GM23338 (cell line): ENCODE results near the gene MYD88. TPM values are rescaled to one million over a fixed set of nuclear protein-coding genes. Genes with fewer than 3 reads are reported as not detected.
A peak's percentile ranks its signal among the peaks of the same experiment; 100 is the strongest.

Experiments
- ATAC-seq: fragments of 200-7000 bp; cut with Tn5 transposase; 3 replicates; pipeline ENCODE4 v1.9.1; 2020
- DNase-seq: peaks from one replicate; pipeline ENCODE4 v3.0.0-alpha.2; 2015; ENCODE audit warnings: low spot score
- H2AFZ ChIP-seq: fragments of 200-600 bp; sonication (generic); 2 replicates; pipeline ENCODE4 v1.8.0; 2016; ENCODE audit warnings: antibody characterized with exemption, mild to moderate bottlenecking, moderate library complexity
- H3F3A ChIP-seq: fragments of 200-600 bp; sonication (generic); replicated peaks from 2 replicates; pipeline ENCODE4 v1.8.0; 2017; ENCODE audit warnings: antibody characterized with exemption, mixed run types, low read depth
- H3K27ac ChIP-seq: fragments of 200-600 bp; sonication (generic); 2 replicates; pipeline ENCODE4 v1.6.1; 2016; ENCODE audit warnings: low read depth
- H3K27me3 ChIP-seq: fragments of 200-600 bp; sonication (generic); 2 replicates; pipeline ENCODE4 v1.8.0; 2016; ENCODE audit warnings: mild to moderate bottlenecking, mixed run types, moderate library complexity; ENCODE audit not compliant: insufficient read depth
- H3K36me3 ChIP-seq: fragments of 200-600 bp; sonication (generic); 2 replicates; pipeline ENCODE4 v1.8.0; 2016; ENCODE audit warnings: mild to moderate bottlenecking; ENCODE audit not compliant: insufficient read depth
- H3K4me1 ChIP-seq: fragments of 200-600 bp; sonication (generic); 2 replicates; pipeline ENCODE4 v1.8.0; 2016; ENCODE audit warnings: mild to moderate bottlenecking, moderate library complexity; ENCODE audit not compliant: insufficient read depth
- H3K4me2 ChIP-seq: fragments of 200-600 bp; sonication (generic); 2 replicates; pipeline ENCODE4 v1.7.1; 2017; ENCODE audit warnings: mixed run types
- H3K4me3 ChIP-seq: fragments of 200-600 bp; sonication (generic); 2 replicates; pipeline ENCODE4 v1.6.1; 2016; ENCODE audit warnings: mixed run types
- H3K79me2 ChIP-seq: fragments of 200-600 bp; sonication (generic); replicated peaks from 2 replicates; pipeline ENCODE4 v1.8.0; 2017; ENCODE audit warnings: mild to moderate bottlenecking; ENCODE audit not compliant: insufficient read depth
- H3K9me2 ChIP-seq: fragments of 200-600 bp; sonication (generic); 2 replicates; pipeline ENCODE4 v1.8.0; 2017; ENCODE audit not compliant: insufficient read depth
- H4K20me1 ChIP-seq: fragments of 200-600 bp; sonication (generic); replicated peaks from 2 replicates; pipeline ENCODE4 v1.8.0; 2017; ENCODE audit warnings: mild to moderate bottlenecking; ENCODE audit not compliant: insufficient read depth
- H3K27ac Mint-ChIP-seq: 2 replicates; pipeline ENCODE4 v1.8.0; 2020; ENCODE audit warnings: inconsistent platforms, mild to moderate bottlenecking, moderate library complexity, mixed read lengths
- H3K27me3 Mint-ChIP-seq: 3 replicates; pipeline ENCODE4 v1.8.0; 2022; ENCODE audit warnings: low read depth, mild to moderate bottlenecking, moderate library complexity, mixed read lengths, inconsistent platforms; ENCODE audit not compliant: insufficient read depth, poor library complexity
- H3K36me3 Mint-ChIP-seq: 3 replicates; pipeline ENCODE4 v1.8.0; 2021; ENCODE audit warnings: low read depth, mild to moderate bottlenecking, inconsistent platforms, moderate library complexity, mixed read lengths
- H3K4me1 Mint-ChIP-seq: 3 replicates; pipeline ENCODE4 v1.8.0; 2020; ENCODE audit warnings: mild to moderate bottlenecking, inconsistent platforms, mixed read lengths
- H3K4me3 Mint-ChIP-seq: 3 replicates; pipeline ENCODE4 v1.8.0; 2021; ENCODE audit warnings: moderate library complexity, mild to moderate bottlenecking, inconsistent platforms, mixed read lengths
- H3K9me3 Mint-ChIP-seq: 3 replicates; pipeline ENCODE4 v1.8.0; 2020; ENCODE audit warnings: moderate library complexity, mild to moderate bottlenecking, inconsistent platforms, mixed read lengths
- CREB1 ChIP-seq: fragments of 250-450 bp; sonication (Bioruptor Pico); IDR thresholded peaks from 2 replicates; pipeline ENCODE4 v1.5.0; 2020; ENCODE audit warnings: low read depth, mild to moderate bottlenecking, moderate library complexity
- POLR2AphosphoS5 ChIP-seq: IDR thresholded peaks from 2 replicates; pipeline ENCODE4 v1.6.1; 2016; ENCODE audit warnings: antibody characterized with exemption, low read depth
- STAT1 ChIP-seq: IDR thresholded peaks from one replicate; pipeline ENCODE4 v1.6.1; 2016; ENCODE audit warnings: antibody characterized with exemption; ENCODE audit not compliant: unreplicated experiment
- polyA plus RNA-seq: library from polyadenylated mRNA; unstranded; fragments of >200 nt; fragmentation: Nextera tagmentation; extraction: Ambion mirVana; gene quantifications from 2 replicates; pipeline ENCODE4 v1.2.1, GENCODE V29; 2016
- total RNA-seq: library from RNA; depleted of rRNA; stranded (reverse); fragments of >200 nt; shearing (Covaris generic); gene quantifications from 2 replicates; pipeline ENCODE4 v1.2.3, GENCODE V29; 2014
- TF ChIP-seq, protein P1 (sequence below), 2 experiments: fragments of 200-600 bp in 1 of 2; sonication (generic) in 1 of 2; conservative IDR thresholded peaks; 2 replicates each; pipeline versions ENCODE4 v1.5.1 to v1.6.1; 2016 to 2017; ENCODE audit warnings: antibody characterized with exemption in 2 of 2, low read depth in 2 of 2, mild to moderate bottlenecking in 2 of 2, moderate library complexity in 1 of 2

Gene MYD88
- total and polyA plus RNA-seq, 2 experiments from 2014 or later, result 15.5 to 26.0 TPM

GRCh38 chr3:38117163-38117716 lies 21.2 kb upstream of the MYD88 start:
- Histone ChIP-seq H3K27me3 (no peaks in the 10 kb centered on the region), H3K4me3 (no peak overlapping the region), H2AFZ (no peak overlapping the region), H3K4me1 (no peaks in the 10 kb centered on the region), H4K20me1 (no peaks in the 10 kb centered on the region; the same call in 1 of the 2 replicates), H3K79me2 (no peaks in the 10 kb centered on the region), H3F3A (no peaks in the 10 kb centered on the region), H3K36me3 (no peaks in the 10 kb centered on the region), H3K9me2 (no peaks in the 10 kb centered on the region), H3K4me2 (no peak overlapping the region), H3K27ac (no peak overlapping the region)
- Mint-ChIP-seq H3K27ac (no peak overlapping the region), H3K36me3 (peaks cover 11% of the 10 kb centered on the region; the same call in 2 of the 3 replicates), H3K27me3 (peaks cover 22% of the 10 kb centered on the region), H3K9me3 (no peaks in the 10 kb centered on the region; the same call in 2 of the 3 replicates), H3K4me1 (no peaks in the 10 kb centered on the region), H3K4me3 (no peak overlapping the region)
- DNase-seq (no peak), ATAC-seq (peak; percentile 23)
- TF ChIP-seq, protein P1, sequence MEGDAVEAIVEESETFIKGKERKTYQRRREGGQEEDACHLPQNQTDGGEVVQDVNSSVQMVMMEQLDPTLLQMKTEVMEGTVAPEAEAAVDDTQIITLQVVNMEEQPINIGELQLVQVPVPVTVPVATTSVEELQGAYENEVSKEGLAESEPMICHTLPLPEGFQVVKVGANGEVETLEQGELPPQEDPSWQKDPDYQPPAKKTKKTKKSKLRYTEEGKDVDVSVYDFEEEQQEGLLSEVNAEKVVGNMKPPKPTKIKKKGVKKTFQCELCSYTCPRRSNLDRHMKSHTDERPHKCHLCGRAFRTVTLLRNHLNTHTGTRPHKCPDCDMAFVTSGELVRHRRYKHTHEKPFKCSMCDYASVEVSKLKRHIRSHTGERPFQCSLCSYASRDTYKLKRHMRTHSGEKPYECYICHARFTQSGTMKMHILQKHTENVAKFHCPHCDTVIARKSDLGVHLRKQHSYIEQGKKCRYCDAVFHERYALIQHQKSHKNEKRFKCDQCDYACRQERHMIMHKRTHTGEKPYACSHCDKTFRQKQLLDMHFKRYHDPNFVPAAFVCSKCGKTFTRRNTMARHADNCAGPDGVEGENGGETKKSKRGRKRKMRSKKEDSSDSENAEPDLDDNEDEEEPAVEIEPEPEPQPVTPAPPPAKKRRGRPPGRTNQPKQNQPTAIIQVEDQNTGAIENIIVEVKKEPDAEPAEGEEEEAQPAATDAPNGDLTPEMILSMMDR (conservative IDR thresholded peaks at IDR 0.05; ENCODE audit: low read depth in 2 of 2), result peak in 1 of 2 experiments; percentile 37; a peak in 2 of 4 replicates
- no peak for TF ChIP-seq STAT1

DNA sequence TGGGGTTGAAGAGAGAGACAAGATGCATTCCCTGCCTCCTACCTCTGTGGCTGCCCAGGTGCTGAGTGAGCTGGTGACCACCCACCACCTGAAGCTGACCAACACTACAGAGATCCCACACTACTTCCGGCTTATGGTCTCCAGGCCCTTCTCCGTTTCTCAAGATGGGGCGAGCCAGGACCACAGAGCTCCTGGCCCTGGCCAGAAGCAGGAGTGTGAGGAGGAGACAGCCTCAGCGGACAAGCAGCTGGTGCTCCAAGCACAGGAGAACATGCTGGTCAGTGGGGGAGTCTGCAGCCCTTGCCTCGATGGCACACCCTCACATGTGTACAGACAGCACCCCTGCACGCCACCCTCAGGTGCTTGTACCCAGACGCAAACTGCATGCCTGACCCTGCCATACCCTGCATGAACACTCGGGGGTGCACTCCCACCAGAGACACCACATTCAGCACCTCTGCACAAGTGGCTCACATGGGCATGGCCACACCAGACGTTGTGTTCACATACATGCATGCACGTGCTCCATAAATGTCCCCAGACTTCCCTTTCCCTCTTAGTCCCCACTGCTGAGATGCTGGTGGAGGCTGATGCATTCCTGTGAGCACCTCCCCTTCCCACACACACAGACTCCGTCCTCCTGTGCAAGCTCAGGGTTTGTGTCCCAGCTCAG lies 20.6 kb upstream of the MYD88 start:
- H4K20me1 ChIP-seq, result no peaks in the 10 kb centered on the region; the same call in 1 of the 2 replicates
- H3K27ac ChIP-seq, result no peak overlapping the region
- no peaks in the 10 kb centered on the region for H3K79me2 ChIP-seq
- H3K27me3 Mint-ChIP-seq, result peaks cover 22% of the 10 kb centered on the region
- TF ChIP-seq, protein P1 (conservative IDR thresholded peaks at IDR 0.05; ENCODE audit: low read depth in 2 of 2), result peak; percentile 63 to 95
- TF ChIP-seq STAT1 (no peak), POLR2AphosphoS5 (peak; percentile 23; the same call in 1 of the 2 replicates), CREB1 (no peak)
- no peaks in the 10 kb centered on the region for H3K27me3 ChIP-seq
- H3K4me1 ChIP-seq, result no peaks in the 10 kb centered on the region
- no peaks in the 10 kb centered on the region for H3K4me1 Mint-ChIP-seq
- H3K9me2 ChIP-seq, result no peaks in the 10 kb centered on the region
- no peak overlapping the region for H2AFZ ChIP-seq
- no peaks in the 10 kb centered on the region for H3F3A ChIP-seq
- peaks cover 18% of the 10 kb centered on the region for H3K36me3 Mint-ChIP-seq
- no peaks in the 10 kb centered on the region for H3K36me3 ChIP-seq
- no peak overlapping the region for H3K4me3 ChIP-seq
- H3K4me3 Mint-ChIP-seq, result no peak overlapping the region
- H3K9me3 Mint-ChIP-seq, result no peaks in the 10 kb centered on the region; the same call in 2 of the 3 replicates
- DNase-seq (peak; percentile 71), ATAC-seq (peak; percentile 87)
- H3K27ac Mint-ChIP-seq, result no peak overlapping the region
- H3K4me2 ChIP-seq, result no peak overlapping the region
